Right renal pelvis (tissue), 4 donors: Measurements from ENCODE around the gene CBFB. TPM values are rescaled to one million over a fixed set of nuclear protein-coding genes. Genes with fewer than 3 reads are reported as not detected.
A peak's percentile ranks its signal among the peaks of the same experiment; 100 is the strongest.

ENCODE experiments used
- DNase-seq, 4 donors: peaks; one replicate each; pipeline ENCODE4 v3.0.0-alpha.2; 2013; ENCODE audit warnings: low read depth in 4 of 4, low spot score in 3 of 4, missing footprints in 1 of 4
- polyA plus RNA-seq, 4 donors: library from polyadenylated mRNA; unstranded; fragments of 120-200 nt; gene quantifications; one replicate each; pipeline ENCODE4 v1.2.1, GENCODE V29; 2013; ENCODE audit not compliant: insufficient read length in 4 of 4

CBFB gene
- polyA plus RNA-seq, 4 donors, result 62.5 to 74.1 (median 66.5) TPM

GRCh38 chr16:67016143-67016542 lies 12.8 kb upstream of the CBFB start:
- no peak for DNase-seq

- DNase-seq, result no peak
Measured at GRCh38 chr16:67016681-67017420, 12.1 kb upstream of the CBFB start.

- no peak for DNase-seq
Measured at GRCh38 chr16:67017421-67017750, 11.6 kb upstream of the CBFB start.

DNA sequence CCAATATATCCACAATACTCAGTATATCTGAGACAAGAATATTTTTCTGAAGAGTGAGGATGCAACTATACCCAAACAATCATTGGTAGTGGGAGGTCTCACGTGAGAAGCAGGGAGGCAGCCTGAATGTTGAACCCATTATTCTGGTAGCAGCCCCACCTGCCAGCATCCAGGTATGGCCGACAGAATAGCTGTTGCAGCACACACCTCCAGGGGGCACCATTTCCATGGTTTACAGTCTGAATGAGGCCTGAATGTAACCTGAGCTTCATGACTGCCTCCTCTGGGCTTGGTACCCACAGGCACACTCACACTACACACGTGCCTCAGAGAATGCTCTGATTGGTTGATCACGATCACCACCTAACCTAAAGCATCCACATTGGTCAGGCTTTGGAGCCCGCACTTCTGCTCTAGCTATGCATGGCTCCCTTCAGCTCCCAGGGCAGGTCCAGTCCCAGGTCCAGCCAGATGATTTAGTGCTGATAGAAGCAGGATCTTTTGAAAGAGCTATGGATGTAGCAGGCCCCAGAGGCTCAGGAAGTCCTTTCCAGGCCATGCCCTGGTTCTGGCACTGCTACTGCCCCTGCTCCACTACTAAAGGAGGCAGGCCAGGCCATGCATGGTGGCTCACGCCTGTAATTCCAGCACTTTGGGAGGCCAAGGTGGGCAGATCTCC lies 11.0 kb upstream of the CBFB start:
- DNase-seq, result no peak

GRCh38 chr16:67019171-67019570 lies 9.8 kb upstream of the CBFB start:
- DNase-seq, result no peak

DNA sequence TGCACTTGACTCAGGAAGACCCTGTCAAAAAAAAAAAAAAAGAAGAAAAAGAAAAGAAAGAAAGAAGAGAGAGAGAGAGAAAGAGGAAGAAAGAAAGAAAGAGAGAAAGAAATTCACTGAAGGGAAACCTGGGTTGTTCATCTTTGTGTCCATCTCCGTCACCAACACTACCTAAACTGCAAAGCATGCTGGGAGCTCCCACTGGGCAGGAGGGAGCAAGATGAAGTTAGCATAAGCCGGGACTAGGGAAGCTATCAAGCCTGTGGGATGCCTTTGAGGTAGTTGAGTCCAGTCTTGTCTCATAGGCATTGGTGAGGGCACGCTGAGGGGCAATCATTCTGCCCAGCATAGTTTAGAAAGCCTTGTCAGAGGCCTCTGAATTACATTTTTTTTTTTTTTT lies 7.6 kb upstream of the CBFB start:
- DNase-seq, result no peak

GRCh38 chr16:67022531-67023214 lies 6.3 kb upstream of the CBFB start:
- no peak for DNase-seq

GRCh38 chr16:67023689-67024088 lies 5.3 kb upstream of the CBFB start:
- no peak for DNase-seq

DNA sequence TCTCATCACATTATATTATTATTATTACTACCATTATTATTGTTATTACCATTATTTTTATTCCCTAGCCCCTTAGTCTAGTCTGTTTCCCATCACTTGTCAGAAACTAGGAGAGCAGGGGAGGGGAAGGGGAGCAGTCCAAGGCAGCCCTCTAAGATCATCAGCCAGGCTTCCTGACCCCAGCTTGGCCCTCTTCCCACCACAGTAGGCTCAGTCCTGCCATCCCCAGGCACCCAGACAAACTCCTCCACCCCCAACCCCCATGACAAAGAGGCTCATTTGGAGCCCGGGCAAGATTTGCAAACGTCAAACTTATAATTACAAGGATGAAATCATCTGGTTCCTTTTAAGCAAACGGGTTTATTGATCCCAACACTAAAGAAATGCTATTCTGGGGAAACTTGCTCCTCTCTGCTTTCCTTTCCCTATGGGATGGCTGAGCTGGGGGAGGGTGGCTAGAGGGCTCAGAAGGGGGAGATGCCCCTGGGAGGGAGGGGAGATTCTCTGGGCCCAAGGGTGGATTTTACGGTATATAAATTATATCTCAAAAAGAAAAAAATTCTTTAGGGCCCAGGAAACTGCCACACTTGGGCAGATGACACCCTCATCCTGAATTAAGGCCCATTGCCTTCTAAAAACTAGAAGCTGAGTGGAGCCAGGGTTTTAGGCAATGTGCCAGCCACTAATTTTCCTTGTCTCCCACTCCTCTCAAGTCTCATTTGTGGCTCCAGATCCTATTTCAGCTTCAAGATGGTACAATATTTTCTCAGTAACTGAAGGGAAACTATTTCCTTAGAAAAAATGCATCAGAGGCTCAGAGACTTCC lies 4.4 kb upstream of the CBFB start:
- DNase-seq, result no peak

DNA sequence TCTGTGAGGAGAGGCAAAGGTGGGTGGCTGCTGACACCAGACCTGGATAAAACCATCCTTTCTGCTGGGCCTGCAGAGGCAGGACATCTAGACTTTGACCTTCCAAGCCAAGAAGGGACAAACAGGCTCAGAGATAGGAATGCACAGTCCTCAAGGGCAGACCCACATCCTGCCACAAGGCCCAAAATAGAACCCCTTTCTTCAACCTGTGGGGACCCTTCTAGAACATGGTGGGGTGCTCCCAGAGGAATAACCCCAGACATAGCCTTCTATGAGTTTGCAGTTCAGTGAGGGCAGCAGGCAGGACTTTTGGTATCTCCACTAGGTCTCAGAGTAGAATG lies 3.8 kb upstream of the CBFB start:
- no peak for DNase-seq

DNA sequence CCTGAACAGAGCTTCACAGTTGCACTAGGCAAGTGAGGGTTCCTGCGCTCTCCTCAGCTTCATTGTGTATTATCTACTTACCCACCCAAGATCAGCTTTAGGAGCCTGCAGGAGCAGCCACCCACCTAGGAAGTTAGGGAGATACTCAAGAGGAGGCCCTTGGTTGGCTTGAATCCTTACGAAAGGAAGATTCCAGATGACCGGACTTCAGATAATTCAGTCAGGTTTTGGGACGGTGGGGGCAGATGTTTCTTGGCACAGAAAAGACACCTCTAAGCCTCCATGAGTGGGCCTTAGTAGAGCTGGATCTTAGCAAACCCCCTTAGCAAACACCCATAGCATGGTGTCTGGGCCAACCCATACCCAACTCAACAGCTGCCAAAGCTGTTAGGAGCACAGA lies 2.4 kb upstream of the CBFB start:
- no peak for DNase-seq

GRCh38 chr16:67027046-67027445 lies 1.9 kb upstream of the CBFB start:
- no peak for DNase-seq

- peak in 1 of 4 donors; percentile 15 for DNase-seq
Measured at GRCh38 chr16:67028167-67028695, 718 bp upstream of the CBFB start.

GRCh38 chr16:67029254-67030096 lies 526 bp downstream of the CBFB start:
- DNase-seq, result peak in 1 of 4 donors; percentile 39

DNA sequence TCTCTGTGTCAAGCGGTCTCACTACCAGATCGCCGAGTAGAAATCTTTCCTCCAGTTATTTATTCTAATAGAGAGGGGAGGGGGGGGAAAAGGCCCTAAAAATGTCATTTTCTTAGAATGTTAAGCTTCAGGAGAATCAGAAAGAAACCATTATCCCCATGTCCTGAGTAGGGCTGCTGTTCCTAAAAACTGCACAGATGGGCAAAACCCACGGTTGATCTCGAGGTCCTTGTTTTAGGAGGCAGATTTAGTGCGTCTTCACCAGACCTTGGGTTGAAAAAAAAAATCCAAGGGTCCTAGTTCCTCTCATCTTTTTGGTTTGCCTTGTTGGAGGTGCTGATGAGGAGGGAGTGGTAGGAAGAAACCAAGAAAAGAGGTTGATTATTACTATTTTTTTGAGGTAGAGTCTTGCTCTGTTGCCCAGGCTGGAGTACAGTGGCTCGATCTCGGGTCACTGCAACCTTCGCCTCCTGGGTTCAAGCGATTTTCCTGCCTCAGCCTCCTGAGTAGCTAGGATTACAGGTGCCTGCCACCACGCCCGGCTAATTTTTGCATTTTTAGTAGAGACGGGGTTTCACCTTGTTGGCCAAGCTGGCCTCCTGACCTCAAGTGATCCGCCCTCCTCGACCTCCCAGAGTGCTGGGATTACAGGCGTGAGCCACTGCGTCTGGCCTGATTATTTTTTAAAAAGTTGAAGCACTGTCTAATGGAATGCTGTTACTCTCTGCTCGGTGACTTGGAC lies 1.4 kb downstream of the CBFB start:
- no peak for DNase-seq

DNA sequence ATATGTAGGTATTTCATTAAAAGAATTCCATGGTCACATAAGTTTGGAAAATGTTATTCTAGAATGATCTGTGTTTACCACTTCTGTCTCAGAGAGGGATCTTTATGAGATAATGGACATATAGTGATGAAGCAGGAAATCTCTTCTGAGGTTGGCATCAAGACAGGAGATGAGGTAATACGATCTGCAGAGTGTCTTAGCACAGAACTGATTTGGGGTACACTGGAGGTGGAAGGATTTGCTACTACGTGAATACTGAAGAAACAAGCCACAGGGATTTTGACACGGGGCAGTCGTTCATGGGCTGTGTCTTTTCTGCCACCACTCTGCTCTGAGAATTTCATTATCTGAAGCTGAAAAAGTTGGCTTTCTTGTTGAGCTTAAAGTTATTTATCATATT lies 5.5 kb downstream of the CBFB start:
- no peak for DNase-seq

GRCh38 chr16:67035364-67035763 lies 6.4 kb downstream of the CBFB start:
- no peak for DNase-seq

- DNase-seq, result no peak
Measured at GRCh38 chr16:67036323-67036741, 7.4 kb downstream of the CBFB start.
